ENCODE measurements around the gene TKT.

Gene TKT

GRCh38 chr3:53248161-53248560, 7.7 kb downstream of the TKT start:
- no peak overlapping the region for H2AK5ac ChIP-seq (ENCODE audit: low read length)
- no peak overlapping the region for H3K14ac ChIP-seq (ENCODE audit: low read length)
- no peak for DNase-seq

GRCh38 chr3:53247619-53248018, 8.2 kb downstream of the TKT start:
- no peak overlapping the region for H3K4me3 ChIP-seq (ENCODE audit: low read depth, low read length)
- H4K8ac ChIP-seq (ENCODE audit: low read depth, low read length): no peak overlapping the region
- no peak overlapping the region for H3K23ac ChIP-seq (ENCODE audit: low read length)
- H2BK120ac ChIP-seq (ENCODE audit: insufficient read depth, low read length, poor library complexity): no peak overlapping the region
- peaks cover 21 to 26% of the 10 kb centered on the region in 2 experiments for H3K36me3 ChIP-seq (ENCODE audit: control insufficient read depth in 1 of 2, insufficient read depth in 2 of 2, low read length in 2 of 2)
- peaks cover 26 to 30% of the 10 kb centered on the region in 2 experiments for H3K4me1 ChIP-seq (ENCODE audit: control insufficient read depth in 1 of 2, insufficient read depth in 2 of 2, low read length in 2 of 2)
- H3K27me3 ChIP-seq (ENCODE audit: insufficient read depth, low read length): no peaks in the 10 kb centered on the region
- no CpG with 5 or more reads among the region's 2 CpGs for WGBS (ENCODE audit: extremely low coverage, insufficient coverage, insufficient read length)
- no peak overlapping the region for H4K12ac ChIP-seq (ENCODE audit: low read depth, low read length)
- peaks cover 53% of the 10 kb centered on the region for H3K79me2 ChIP-seq (ENCODE audit: control insufficient read depth, insufficient read depth, low read length, poor library complexity)
- H3K79me1 ChIP-seq (ENCODE audit: low read length): no peaks in the 10 kb centered on the region
- no peak overlapping the region for H2AFZ ChIP-seq (ENCODE audit: insufficient read depth, low read length, poor library complexity)
- H2AK5ac ChIP-seq (ENCODE audit: low read length): no peak overlapping the region
- H3K9ac ChIP-seq (ENCODE audit: low read length): no peak overlapping the region
- H3K4ac ChIP-seq (ENCODE audit: low read depth, low read length): peak overlapping the region; percentile 86
- no peak overlapping the region for H4K91ac ChIP-seq (ENCODE audit: low read depth, low read length)
- H3K27ac ChIP-seq (ENCODE audit: low read depth, low read length): no peak overlapping the region
- H3K4me2 ChIP-seq (ENCODE audit: low read length): no peak overlapping the region
- H3K14ac ChIP-seq (ENCODE audit: low read length): no peak overlapping the region
- no peak overlapping the region for H2BK12ac ChIP-seq (ENCODE audit: low read length)
- no peak overlapping the region for H2BK5ac ChIP-seq (ENCODE audit: low read depth, low read length, poor library complexity)
- no peak for DNase-seq
- no peaks in the 10 kb centered on the region for H3K9me3 ChIP-seq (ENCODE audit: insufficient read depth, low read depth, low read length)
- no peak overlapping the region for H3K18ac ChIP-seq (ENCODE audit: low read length)

More at GRCh38 chr3:53248161-53248560, 7.7 kb downstream of the TKT start:
- no peak overlapping the region for H3K4me2 ChIP-seq (ENCODE audit: low read length)
- no peak overlapping the region for H3K9ac ChIP-seq (ENCODE audit: low read length)
- no peak overlapping the region for H4K91ac ChIP-seq (ENCODE audit: low read depth, low read length)
- no peak overlapping the region for H2BK120ac ChIP-seq (ENCODE audit: insufficient read depth, low read length, poor library complexity)
- no peak overlapping the region for H2BK12ac ChIP-seq (ENCODE audit: low read length)
- H3K36me3 ChIP-seq (ENCODE audit: control insufficient read depth in 1 of 2, insufficient read depth in 2 of 2, low read length in 2 of 2): peaks cover 19 to 25% of the 10 kb centered on the region in 2 experiments
- no peak overlapping the region for H2BK5ac ChIP-seq (ENCODE audit: low read depth, low read length, poor library complexity)
- no peaks in the 10 kb centered on the region for H3K9me3 ChIP-seq (ENCODE audit: insufficient read depth, low read depth, low read length)
- H4K12ac ChIP-seq (ENCODE audit: low read depth, low read length): no peak overlapping the region
- no peak overlapping the region for H3K27ac ChIP-seq (ENCODE audit: low read depth, low read length)
- H3K79me2 ChIP-seq (ENCODE audit: control insufficient read depth, insufficient read depth, low read length, poor library complexity): peaks cover 53% of the 10 kb centered on the region
- H4K8ac ChIP-seq (ENCODE audit: low read depth, low read length): no peak overlapping the region
- no peak overlapping the region for H3K23ac ChIP-seq (ENCODE audit: low read length)
- no peaks in the 10 kb centered on the region for H3K27me3 ChIP-seq (ENCODE audit: insufficient read depth, low read length)
- peaks cover 28 to 29% of the 10 kb centered on the region in 2 experiments for H3K4me1 ChIP-seq (ENCODE audit: control insufficient read depth in 1 of 2, insufficient read depth in 2 of 2, low read length in 2 of 2)
- H3K79me1 ChIP-seq (ENCODE audit: low read length): no peaks in the 10 kb centered on the region
- H3K4me3 ChIP-seq (ENCODE audit: low read depth, low read length): no peak overlapping the region
- H2AFZ ChIP-seq (ENCODE audit: insufficient read depth, low read length, poor library complexity): no peak overlapping the region
- no CpG with 5 or more reads among the region's 6 CpGs for WGBS (ENCODE audit: extremely low coverage, insufficient coverage, insufficient read length)
- peak overlapping the region; percentile 86 for H3K4ac ChIP-seq (ENCODE audit: low read depth, low read length)
- no peak overlapping the region for H3K18ac ChIP-seq (ENCODE audit: low read length)

- Histone ChIP-seq H3K4me2 (ENCODE audit: low read length) (no peak overlapping the region), H3K27me3 (ENCODE audit: insufficient read depth, low read length) (no peaks in the 10 kb centered on the region)
Observed at GRCh38 chr3:53244271-53244670, 11.6 kb downstream of the TKT start.

GRCh38 chr3:53243785-53244184, 12.0 kb downstream of the TKT start:
- Histone ChIP-seq H2BK120ac (ENCODE audit: insufficient read depth, low read length, poor library complexity) (no peak overlapping the region), H3K27me3 (ENCODE audit: insufficient read depth, low read length) (no peaks in the 10 kb centered on the region), H4K91ac (ENCODE audit: low read depth, low read length) (no peak overlapping the region), H3K4me1 (ENCODE audit: control insufficient read depth in 1 of 2, insufficient read depth in 2 of 2, low read length in 2 of 2) (peaks cover 29 to 31% of the 10 kb centered on the region in 2 experiments), H2AFZ (ENCODE audit: insufficient read depth, low read length, poor library complexity) (no peak overlapping the region), H3K14ac (ENCODE audit: low read length) (no peak overlapping the region), H3K9me3 (ENCODE audit: insufficient read depth, low read depth, low read length) (no peaks in the 10 kb centered on the region), H3K23ac (ENCODE audit: low read length) (no peak overlapping the region), H3K36me3 (ENCODE audit: control insufficient read depth in 1 of 2, insufficient read depth in 2 of 2, low read length in 2 of 2) (peaks cover 45 to 53% of the 10 kb centered on the region in 2 experiments), H2BK12ac (ENCODE audit: low read length) (no peak overlapping the region), H3K4ac (ENCODE audit: low read depth, low read length) (peak overlapping the region; percentile 71), H4K12ac (ENCODE audit: low read depth, low read length) (no peak overlapping the region), H3K79me1 (ENCODE audit: low read length) (no peaks in the 10 kb centered on the region), H3K4me3 (ENCODE audit: low read depth, low read length) (no peak overlapping the region), H2AK5ac (ENCODE audit: low read length) (no peak overlapping the region), H3K9ac (ENCODE audit: low read length) (no peak overlapping the region), H3K79me2 (ENCODE audit: control insufficient read depth, insufficient read depth, low read length, poor library complexity) (peaks cover 39% of the 10 kb centered on the region), H3K18ac (ENCODE audit: low read length) (no peak overlapping the region), H3K4me2 (ENCODE audit: low read length) (no peak overlapping the region), H4K8ac (ENCODE audit: low read depth, low read length) (no peak overlapping the region), H3K27ac (ENCODE audit: low read depth, low read length) (no peak overlapping the region), H2BK5ac (ENCODE audit: low read depth, low read length, poor library complexity) (no peak overlapping the region)
- WGBS (ENCODE audit: extremely low coverage, insufficient coverage, insufficient read length): no CpG with 5 or more reads among the region's 8 CpGs
- no peak for DNase-seq

More at GRCh38 chr3:53244271-53244670, 11.6 kb downstream of the TKT start:
- peaks cover 27 to 31% of the 10 kb centered on the region in 2 experiments for H3K4me1 ChIP-seq (ENCODE audit: control insufficient read depth in 1 of 2, insufficient read depth in 2 of 2, low read length in 2 of 2)
- no peak overlapping the region for H4K91ac ChIP-seq (ENCODE audit: low read depth, low read length)
- WGBS (ENCODE audit: extremely low coverage, insufficient coverage, insufficient read length): no CpG with 5 or more reads among the region's 8 CpGs
- peaks cover 42 to 50% of the 10 kb centered on the region in 2 experiments for H3K36me3 ChIP-seq (ENCODE audit: control insufficient read depth in 1 of 2, insufficient read depth in 2 of 2, low read length in 2 of 2)
- H3K4ac ChIP-seq (ENCODE audit: low read depth, low read length): peak overlapping the region; percentile 71
- H2AFZ ChIP-seq (ENCODE audit: insufficient read depth, low read length, poor library complexity): no peak overlapping the region
- no peak overlapping the region for H2BK120ac ChIP-seq (ENCODE audit: insufficient read depth, low read length, poor library complexity)
- H3K9ac ChIP-seq (ENCODE audit: low read length): no peak overlapping the region
- peaks cover 39% of the 10 kb centered on the region for H3K79me2 ChIP-seq (ENCODE audit: control insufficient read depth, insufficient read depth, low read length, poor library complexity)
- no peak overlapping the region for H2BK5ac ChIP-seq (ENCODE audit: low read depth, low read length, poor library complexity)
- no peak overlapping the region for H3K18ac ChIP-seq (ENCODE audit: low read length)
- H2BK12ac ChIP-seq (ENCODE audit: low read length): no peak overlapping the region
- H4K12ac ChIP-seq (ENCODE audit: low read depth, low read length): no peak overlapping the region
- H3K27ac ChIP-seq (ENCODE audit: low read depth, low read length): no peak overlapping the region
- H3K79me1 ChIP-seq (ENCODE audit: low read length): no peaks in the 10 kb centered on the region
- H3K9me3 ChIP-seq (ENCODE audit: insufficient read depth, low read depth, low read length): no peaks in the 10 kb centered on the region
- no peak overlapping the region for H2AK5ac ChIP-seq (ENCODE audit: low read length)
- H3K4me3 ChIP-seq (ENCODE audit: low read depth, low read length): no peak overlapping the region
- no peak overlapping the region for H3K14ac ChIP-seq (ENCODE audit: low read length)
- no peak overlapping the region for H3K23ac ChIP-seq (ENCODE audit: low read length)
- no peak overlapping the region for H4K8ac ChIP-seq (ENCODE audit: low read depth, low read length)
- no peak for DNase-seq

Data from trophoblast cell (in vitro differentiated cells and primary cell).